Measurements from ENCODE around the gene PPA2.
"Not testable (repeated sequence)": the region's sequence is repeated elsewhere in the genome, so short reads cannot be mapped to it uniquely, and the experiment has no call there.

Gene PPA2

GRCh38 chr4:105458001-105458400, 15.9 kb downstream of the PPA2 start:
- no peak for DNase-seq

- no peak for DNase-seq
Observed at GRCh38 chr4:105455998-105456397, 17.9 kb downstream of the PPA2 start.

- DNase-seq, result no peak
Observed at GRCh38 chr4:105455182-105455581, 18.7 kb downstream of the PPA2 start.

GRCh38 chr4:105453550-105454205, 20.2 kb downstream of the PPA2 start:
- no peak for DNase-seq

- DNase-seq, result no peak
Observed at GRCh38 chr4:105451346-105451745, 22.5 kb downstream of the PPA2 start.

GRCh38 chr4:105440890-105441289, 33.0 kb downstream of the PPA2 start:
- no peak for DNase-seq

- no peak for DNase-seq
Observed at GRCh38 chr4:105437637-105438036, 36.2 kb downstream of the PPA2 start.

- DNase-seq, result no peak
Observed at GRCh38 chr4:105436414-105436813, 37.4 kb downstream of the PPA2 start.

- DNase-seq, result no peak
Observed at GRCh38 chr4:105434940-105435339, 38.9 kb downstream of the PPA2 start.

- DNase-seq, result no peak
Observed at GRCh38 chr4:105433421-105433820, 40.4 kb downstream of the PPA2 start.

- DNase-seq, result no peak
Observed at GRCh38 chr4:105432438-105432837, 41.4 kb downstream of the PPA2 start.

- no peak for DNase-seq
Observed at GRCh38 chr4:105430811-105431210, 43.1 kb downstream of the PPA2 start.

GRCh38 chr4:105426187-105426897, 47.5 kb downstream of the PPA2 start:
- no peak for DNase-seq

GRCh38 chr4:105422207-105422920, 51.5 kb downstream of the PPA2 start:
- no peak for DNase-seq

GRCh38 chr4:105417624-105418023, 56.2 kb downstream of the PPA2 start:
- DNase-seq, result no peak

GRCh38 chr4:105415281-105415744, 58.5 kb downstream of the PPA2 start:
- no peak for DNase-seq

- DNase-seq, result no peak
Observed at GRCh38 chr4:105414316-105414715, 59.5 kb downstream of the PPA2 start.

- DNase-seq, result not testable (repeated sequence)
Observed at GRCh38 chr4:105409135-105409534, 64.7 kb downstream of the PPA2 start.

GRCh38 chr4:105400901-105401677, 72.8 kb downstream of the PPA2 start:
- DNase-seq, result no peak

GRCh38 chr4:105399532-105400161, 74.2 kb downstream of the PPA2 start:
- DNase-seq, result no peak

GRCh38 chr4:105392858-105393257, 81.0 kb downstream of the PPA2 start:
- DNase-seq, result no peak

- no peak for DNase-seq
Observed at GRCh38 chr4:105389167-105389566, 84.7 kb downstream of the PPA2 start.

GRCh38 chr4:105387466-105387865, 86.4 kb downstream of the PPA2 start:
- no peak for DNase-seq
